Osteoblast (primary cell): ENCODE results near the gene USP33. TPM values are rescaled to one million over a fixed set of nuclear protein-coding genes. Genes with fewer than 3 reads are reported as not detected.

Source experiments
- DNase-seq: peaks from one replicate; pipeline ENCODE4 v3.0.0; 2011; ENCODE audit warnings: low spot score, mixed read lengths; ENCODE audit not compliant: insufficient read length; ENCODE audit errors: missing footprints
- H2AFZ ChIP-seq: 2 replicates; pipeline ENCODE4 v1.6.0; 2011; ENCODE audit warnings: mild to moderate bottlenecking, low read length
- H3K27ac ChIP-seq: 2 replicates; pipeline ENCODE4 v1.5.1; 2011; ENCODE audit warnings: mild to moderate bottlenecking, low read depth, low read length, moderate library complexity
- H3K27me3 ChIP-seq: 2 replicates; pipeline ENCODE4 v1.6.0; 2012; ENCODE audit warnings: mild to moderate bottlenecking, control low read depth, inconsistent platforms, low read length, moderate library complexity; ENCODE audit not compliant: insufficient read depth
- H3K36me3 ChIP-seq: 2 replicates; pipeline ENCODE4 v1.5.1; 2011; ENCODE audit warnings: mild to moderate bottlenecking, low read length, control low read depth, moderate library complexity; ENCODE audit not compliant: insufficient read depth
- H3K4me1 ChIP-seq: 2 replicates; pipeline ENCODE4 v1.5.1; 2011; ENCODE audit warnings: mild to moderate bottlenecking, low read length, control low read depth, moderate library complexity; ENCODE audit not compliant: insufficient read depth
- H3K4me2 ChIP-seq: 2 replicates; pipeline ENCODE4 v1.6.0; 2011; ENCODE audit warnings: mild to moderate bottlenecking, low read length; ENCODE audit not compliant: insufficient read depth
- H3K4me3 ChIP-seq: fragments of 200-600 bp; sonication (generic); 3 replicates; pipeline ENCODE4 v1.5.1; 2012; ENCODE audit warnings: mild to moderate bottlenecking, low read length, inconsistent platforms; ENCODE audit not compliant: insufficient read depth
- H3K79me2 ChIP-seq: 2 replicates; pipeline ENCODE4 v1.6.0; 2012; ENCODE audit warnings: mild to moderate bottlenecking, low read length, control low read depth, inconsistent platforms; ENCODE audit not compliant: insufficient read depth
- H3K9me3 ChIP-seq: 2 replicates; pipeline ENCODE4 v1.5.1; 2011; ENCODE audit warnings: low read depth, low read length, control low read depth
- H4K20me1 ChIP-seq: 2 replicates; pipeline ENCODE4 v1.6.0; 2012; ENCODE audit warnings: mild to moderate bottlenecking, low read length, control low read depth; ENCODE audit not compliant: insufficient read depth
- total RNA-seq: library from RNA; depleted of rRNA; stranded (reverse); fragments of >200 nt; gene quantifications from 2 replicates; pipeline ENCODE4 v1.2.3, GENCODE V29; 2012
- TF ChIP-seq, protein P1 (sequence below): IDR thresholded peaks from 2 replicates; pipeline ENCODE4 v1.5.1; 2011; ENCODE audit warnings: mild to moderate bottlenecking, low read depth, low read length, moderate library complexity; ENCODE audit errors: extremely low read depth

Gene USP33
- total RNA-seq, 1 donor: 89.8 TPM

DNA sequence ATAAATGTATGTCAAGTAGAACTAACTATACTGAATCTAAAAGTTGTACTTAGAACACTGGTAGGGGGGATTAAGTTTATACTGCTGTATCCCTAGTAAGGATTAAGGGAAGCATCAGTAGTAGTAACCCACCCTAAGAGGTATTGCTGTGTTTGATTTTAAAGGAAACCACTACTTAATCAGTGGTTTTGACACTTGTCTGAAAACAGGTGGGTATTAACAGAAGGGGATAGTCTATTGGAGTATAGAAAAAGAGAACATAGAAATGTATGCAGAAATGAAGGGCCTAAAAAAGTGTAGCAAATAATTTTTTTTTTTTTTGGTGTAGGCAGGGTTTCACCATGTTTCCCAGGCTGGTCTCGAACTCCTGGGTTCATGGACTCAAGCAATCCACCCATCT, 22.0 kb upstream of the USP33 start:
- no peak overlapping the region for H3K4me2 ChIP-seq
- TF ChIP-seq, protein P1, sequence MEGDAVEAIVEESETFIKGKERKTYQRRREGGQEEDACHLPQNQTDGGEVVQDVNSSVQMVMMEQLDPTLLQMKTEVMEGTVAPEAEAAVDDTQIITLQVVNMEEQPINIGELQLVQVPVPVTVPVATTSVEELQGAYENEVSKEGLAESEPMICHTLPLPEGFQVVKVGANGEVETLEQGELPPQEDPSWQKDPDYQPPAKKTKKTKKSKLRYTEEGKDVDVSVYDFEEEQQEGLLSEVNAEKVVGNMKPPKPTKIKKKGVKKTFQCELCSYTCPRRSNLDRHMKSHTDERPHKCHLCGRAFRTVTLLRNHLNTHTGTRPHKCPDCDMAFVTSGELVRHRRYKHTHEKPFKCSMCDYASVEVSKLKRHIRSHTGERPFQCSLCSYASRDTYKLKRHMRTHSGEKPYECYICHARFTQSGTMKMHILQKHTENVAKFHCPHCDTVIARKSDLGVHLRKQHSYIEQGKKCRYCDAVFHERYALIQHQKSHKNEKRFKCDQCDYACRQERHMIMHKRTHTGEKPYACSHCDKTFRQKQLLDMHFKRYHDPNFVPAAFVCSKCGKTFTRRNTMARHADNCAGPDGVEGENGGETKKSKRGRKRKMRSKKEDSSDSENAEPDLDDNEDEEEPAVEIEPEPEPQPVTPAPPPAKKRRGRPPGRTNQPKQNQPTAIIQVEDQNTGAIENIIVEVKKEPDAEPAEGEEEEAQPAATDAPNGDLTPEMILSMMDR: no peak
- no peak for DNase-seq
- H3K36me3 ChIP-seq: peaks cover 6% of the 10 kb centered on the region
- H4K20me1 ChIP-seq: peaks cover 4% of the 10 kb centered on the region
- H3K9me3 ChIP-seq: no peaks in the 10 kb centered on the region
- no peak overlapping the region for H2AFZ ChIP-seq
- peaks cover 13% of the 10 kb centered on the region for H3K4me1 ChIP-seq
- H3K27me3 ChIP-seq: no peaks in the 10 kb centered on the region
- H3K4me3 ChIP-seq: no peak overlapping the region
- peaks cover 54% of the 10 kb centered on the region for H3K79me2 ChIP-seq
- H3K27ac ChIP-seq: no peak overlapping the region

GRCh38 chr1:77779529-77780281, 20.1 kb upstream of the USP33 start, which contains the start of gene MIGA1:
MIGA1 (plus strand) TSS chr1:77779649; CDS start chr1:77783253, 3,604 bp downstream.
- Histone ChIP-seq H3K79me2 (peaks cover 53% of the 10 kb centered on the region), H3K9me3 (no peaks in the 10 kb centered on the region), H3K27me3 (no peaks in the 10 kb centered on the region), H3K4me3 (peak within 1 kb of the TSS; percentile 95), H3K36me3 (peaks cover 4% of the 10 kb centered on the region), H4K20me1 (peaks cover 4% of the 10 kb centered on the region), H2AFZ (peak within 1 kb of the TSS; percentile 91), H3K27ac (peak within 1 kb of the TSS; percentile 54), H3K4me2 (peak within 1 kb of the TSS; percentile 95), H3K4me1 (peaks cover 13% of the 10 kb centered on the region)
- TF ChIP-seq, protein P1: no peak
- DNase-seq: peak; percentile 89

GRCh38 chr1:77776007-77776700, 16.5 kb upstream of the USP33 start:
- Histone ChIP-seq H3K4me2 (no peak overlapping the region), H3K27me3 (no peaks in the 10 kb centered on the region), H2AFZ (peak overlapping the region; percentile 35), H3K4me3 (no peak overlapping the region), H3K27ac (no peak overlapping the region), H3K36me3 (no peaks in the 10 kb centered on the region), H3K9me3 (no peaks in the 10 kb centered on the region), H3K4me1 (peaks cover 13% of the 10 kb centered on the region), H3K79me2 (peaks cover 25% of the 10 kb centered on the region), H4K20me1 (no peaks in the 10 kb centered on the region)
- no peak for DNase-seq
- TF ChIP-seq, protein P1: no peak

DNA sequence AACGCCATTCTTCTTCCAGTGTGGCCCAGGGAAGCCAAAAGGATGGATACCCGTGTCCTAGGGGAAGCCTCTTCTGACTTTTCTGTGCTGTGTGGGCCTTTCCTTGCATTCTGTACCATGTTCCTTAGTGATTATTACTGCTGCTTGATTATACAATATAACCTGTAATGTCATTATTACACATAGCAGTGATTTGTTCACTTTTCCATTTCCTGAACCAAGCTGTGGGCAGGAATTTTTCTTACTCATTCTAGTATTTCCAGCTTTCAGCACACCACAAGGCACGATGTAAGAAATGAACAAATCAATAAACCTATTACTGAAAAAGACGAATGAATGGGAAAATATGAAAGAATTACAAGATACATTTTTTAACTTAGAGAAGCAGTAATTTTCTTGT, 8.4 kb upstream of the USP33 start:
- no peak overlapping the region for H3K4me2 ChIP-seq
- peak overlapping the region; percentile 42 for H2AFZ ChIP-seq
- H3K4me1 ChIP-seq: no peaks in the 10 kb centered on the region
- H3K27ac ChIP-seq: no peak overlapping the region
- no peaks in the 10 kb centered on the region for H4K20me1 ChIP-seq
- no peaks in the 10 kb centered on the region for H3K27me3 ChIP-seq
- no peaks in the 10 kb centered on the region for H3K79me2 ChIP-seq
- no peak overlapping the region for H3K4me3 ChIP-seq
- no peaks in the 10 kb centered on the region for H3K9me3 ChIP-seq
- TF ChIP-seq, protein P1: no peak
- DNase-seq: no peak
- H3K36me3 ChIP-seq: no peaks in the 10 kb centered on the region
